ENCODE measurements around the gene DECR2.

GRCh38 chr16:354291-354881 is 47.3 kb upstream of the DECR2 start:
- no peak for TF ChIP-seq CTCF (conservative IDR thresholded peaks at IDR 0.05; ENCODE audit: low read depth, low read length)
- TF ChIP-seq EZH2 (IDR thresholded peaks at IDR 0.05; ENCODE audit: borderline replicate concordance, low read depth, low read length, poor library complexity, severe bottlenecking) = no peak
